ENCODE measurements around the gene SYT1. TPM values are rescaled to one million over a fixed set of nuclear protein-coding genes. Genes with fewer than 3 reads are reported as not detected.

SYT1 gene
- polyA plus RNA-seq, 10 donors: 1.2 to 2.6 (median 1.7) TPM

GRCh38 chr12:79056775-79057174 is 192.2 kb downstream of the SYT1 start:
- peak in 1 of 3 donors; percentile 5 for DNase-seq

GRCh38 chr12:79057540-79057939 is 193.0 kb downstream of the SYT1 start:
- DNase-seq: no peak

- DNase-seq: peak in 1 of 3 donors; percentile 6
These were observed 193.8 kb downstream of the SYT1 start for GRCh38 chr12:79058342-79058741.

- DNase-seq: no peak
These were observed 195.0 kb downstream of the SYT1 start for GRCh38 chr12:79059557-79059956.

- DNase-seq: no peak
These were observed 198.7 kb downstream of the SYT1 start for GRCh38 chr12:79063258-79063657.

GRCh38 chr12:79067977-79068376 is 203.4 kb downstream of the SYT1 start:
- DNase-seq: no peak

GRCh38 chr12:79069009-79069408 is 204.4 kb downstream of the SYT1 start:
- no peak for DNase-seq

GRCh38 chr12:79071498-79071897 is 206.9 kb downstream of the SYT1 start:
- DNase-seq: no peak

GRCh38 chr12:79073506-79073905 is 208.9 kb downstream of the SYT1 start:
- no peak for DNase-seq

GRCh38 chr12:79082595-79082994 is 218.0 kb downstream of the SYT1 start:
- DNase-seq: no peak

- no peak for DNase-seq
These were observed 218.6 kb downstream of the SYT1 start for GRCh38 chr12:79083181-79083580.

GRCh38 chr12:79085106-79085682 is 220.6 kb downstream of the SYT1 start:
- DNase-seq: no peak

- DNase-seq: peak in 1 of 3 donors; percentile 8
These were observed 222.1 kb downstream of the SYT1 start for GRCh38 chr12:79086541-79087296.

GRCh38 chr12:79098530-79098929 is 234.0 kb downstream of the SYT1 start:
- DNase-seq: no peak

- DNase-seq: no peak
These were observed 244.4 kb downstream of the SYT1 start for GRCh38 chr12:79108962-79109361.

GRCh38 chr12:79114896-79115295 is 250.3 kb downstream of the SYT1 start:
- DNase-seq: no peak

- DNase-seq: no peak
These were observed 251.2 kb downstream of the SYT1 start for GRCh38 chr12:79115743-79116142.

GRCh38 chr12:79119796-79120195 is 255.2 kb downstream of the SYT1 start:
- no peak for DNase-seq

GRCh38 chr12:79121486-79121885 is 256.9 kb downstream of the SYT1 start:
- no peak for DNase-seq

- DNase-seq: no peak
These were observed 259.8 kb downstream of the SYT1 start for GRCh38 chr12:79124385-79124784.

GRCh38 chr12:79125358-79125757 is 260.8 kb downstream of the SYT1 start:
- DNase-seq: no peak

- DNase-seq: peak in 2 of 3 donors; percentile 8 to 69
These were observed 262.7 kb downstream of the SYT1 start for GRCh38 chr12:79127271-79127751.

- no peak for DNase-seq
These were observed 264.4 kb downstream of the SYT1 start for GRCh38 chr12:79128956-79129355.

GRCh38 chr12:79138872-79139271 is 274.3 kb downstream of the SYT1 start:
- DNase-seq: no peak
